GM21381 (cell line): Measurements from ENCODE around the gene DDI1.

Experiments used
- ATAC-seq: cut with Tn5 transposase; IDR thresholded peaks from one replicate; pipeline ENCODE4 v1.9.1; 2021; ENCODE audit warnings: mild to moderate bottlenecking, moderate library complexity; ENCODE audit not compliant: unreplicated experiment

DDI1 gene

DNA sequence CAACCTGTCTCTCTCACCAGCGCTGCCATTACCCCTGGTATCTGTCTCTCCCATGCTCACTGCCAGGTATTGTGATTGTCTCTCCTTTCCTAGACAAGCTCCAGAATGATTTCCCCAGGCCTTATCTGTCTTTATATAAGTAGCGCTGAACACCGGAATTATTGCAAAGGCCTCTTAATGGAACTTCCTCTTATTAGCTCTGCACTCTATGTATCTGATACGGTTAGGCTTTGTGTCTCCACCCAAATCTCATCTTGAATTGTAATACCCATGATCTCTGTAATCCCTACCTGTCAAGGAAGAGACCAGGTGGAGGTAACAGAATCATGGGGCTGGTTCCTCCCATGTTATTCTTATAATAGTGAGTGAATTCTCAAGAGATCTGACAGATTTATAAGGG lies 39.3 kb downstream of the DDI1 start:
- no peak for ATAC-seq

- ATAC-seq = no peak
Measured at GRCh38 chr11:104076455-104076854, 40.0 kb downstream of the DDI1 start.

DNA sequence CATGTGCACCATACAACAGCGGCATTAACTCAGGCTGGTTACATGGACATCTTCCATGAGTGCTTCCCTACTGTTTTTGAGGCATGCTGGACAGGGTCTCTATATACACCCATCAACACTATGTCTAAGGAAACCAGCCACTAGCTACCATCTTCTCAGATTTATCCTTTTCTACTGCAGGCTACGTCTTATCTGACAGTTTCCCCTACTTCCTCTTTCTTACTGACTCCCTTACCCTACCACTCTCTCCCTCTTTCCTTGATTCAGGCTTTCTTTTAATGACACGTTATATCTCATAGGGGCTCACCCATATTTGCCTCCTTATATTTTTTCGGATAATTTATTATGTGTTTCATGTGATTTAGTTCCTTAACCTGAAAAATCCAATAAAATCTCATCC lies 41.8 kb downstream of the DDI1 start:
- ATAC-seq = no peak

DNA sequence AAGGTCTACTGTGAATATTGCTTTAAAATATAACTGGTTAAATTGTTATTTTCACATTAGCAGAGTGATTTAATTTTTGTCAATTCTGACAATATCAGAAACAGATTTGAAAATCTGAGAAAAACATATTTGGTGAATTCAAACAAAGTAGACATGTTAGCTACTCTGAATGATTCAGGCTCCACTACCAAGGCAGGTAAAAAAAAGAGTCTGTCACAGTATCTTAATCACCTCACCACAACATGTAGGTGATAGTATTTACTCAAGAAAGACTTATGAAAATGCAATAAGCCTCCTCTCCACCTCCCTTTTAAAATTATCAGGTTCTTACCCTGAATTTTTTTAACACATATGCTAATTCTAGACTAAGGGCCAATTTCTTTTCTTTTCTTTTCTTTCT lies 42.6 kb downstream of the DDI1 start:
- no peak for ATAC-seq

DNA sequence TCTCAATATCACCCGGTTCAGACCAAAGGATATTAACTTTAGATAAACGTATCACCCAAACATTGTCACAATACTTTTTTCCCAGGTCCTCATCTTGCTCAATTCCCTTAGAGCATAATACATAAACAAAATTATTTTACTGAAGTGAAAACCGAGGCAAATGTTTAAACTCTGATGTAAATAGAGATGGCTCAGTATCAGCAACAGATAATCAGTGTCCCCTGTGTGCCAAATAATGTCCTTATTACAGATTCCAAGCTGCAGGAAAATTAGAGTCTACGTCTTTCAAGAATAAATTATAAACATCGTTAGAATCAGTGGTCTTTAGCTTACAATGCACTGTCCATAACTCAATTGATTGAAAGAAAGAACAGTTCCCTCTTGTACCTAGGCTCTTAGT lies 50.2 kb downstream of the DDI1 start:
- no peak for ATAC-seq
